H1 (cell line): ENCODE data around the gene MAGI2. TPM values are rescaled to one million over a fixed set of nuclear protein-coding genes. Genes with fewer than 3 reads are reported as not detected.

Experiments
- CHD2 ChIP-seq: IDR thresholded peaks from 2 replicates; pipeline ENCODE4 v1.6.1; 2012; ENCODE audit warnings: low read length, improper control_type of control experiment
- EP300 ChIP-seq, 2 experiments: IDR thresholded peaks; 1 replicate in 1 of 2; 2 replicates in 1 of 2; pipeline ENCODE4 v1.6.1; 2011 to 2012; ENCODE audit warnings: low read depth in 2 of 2, low read length in 2 of 2, mild to moderate bottlenecking in 2 of 2, borderline replicate concordance in 1 of 2, inconsistent platforms in 1 of 2, moderate library complexity in 1 of 2
- HDAC2 ChIP-seq, 2 experiments: fragments of 300-600 bp in 1 of 2; sonication (generic) in 1 of 2; IDR thresholded peaks; 2 replicates each; pipeline ENCODE4 v1.6.1; 2011 to 2012; ENCODE audit warnings: low read depth in 2 of 2, low read length in 2 of 2, mild to moderate bottlenecking in 2 of 2, moderate library complexity in 2 of 2, borderline replicate concordance in 1 of 2, inconsistent platforms in 1 of 2
- NANOG ChIP-seq: IDR thresholded peaks from 2 replicates; pipeline ENCODE4 v1.6.1; 2011; ENCODE audit warnings: low read length, low read depth, mild to moderate bottlenecking, inconsistent platforms; ENCODE audit not compliant: insufficient read depth, poor library complexity, severe bottlenecking
- YY1 ChIP-seq: IDR thresholded peaks from 2 replicates; pipeline ENCODE4 v1.6.1; 2011; ENCODE audit warnings: low read depth, mild to moderate bottlenecking, low read length
- polyA plus RNA-seq, 7 experiments: library from polyadenylated mRNA; depleted of rRNA in 3 of 7; stranded (reverse) in 5 of 7; unstranded in 2 of 7; fragments of >200 nt in 5 of 7; fragments of 200-250 nt in 2 of 7; gene quantifications; 1 replicate in 5 of 7; 2 replicates in 1 of 7; 4 replicates in 1 of 7; pipeline versions ENCODE4 v1.2.1 to v1.2.3, GENCODE V29; 2011 to 2013; ENCODE audit warnings: missing spikeins in 2 of 7, mixed read lengths in 2 of 7
- total RNA-seq: library from RNA; stranded (reverse); fragmentation: NEBNext Ultra II Directional; extraction: Animal tissue kit (Norgen Biotek cat#: 25700); gene quantifications from 2 replicates; pipeline ENCODE4 v1.2.1, GENCODE V29; 2021

MAGI2 gene
- total and polyA plus RNA-seq, 2 of the 8 experiments (the other 6 are each of a cell fraction or from before 2014, with no cell fraction given) = 6.0 to 27.3 TPM

DNA sequence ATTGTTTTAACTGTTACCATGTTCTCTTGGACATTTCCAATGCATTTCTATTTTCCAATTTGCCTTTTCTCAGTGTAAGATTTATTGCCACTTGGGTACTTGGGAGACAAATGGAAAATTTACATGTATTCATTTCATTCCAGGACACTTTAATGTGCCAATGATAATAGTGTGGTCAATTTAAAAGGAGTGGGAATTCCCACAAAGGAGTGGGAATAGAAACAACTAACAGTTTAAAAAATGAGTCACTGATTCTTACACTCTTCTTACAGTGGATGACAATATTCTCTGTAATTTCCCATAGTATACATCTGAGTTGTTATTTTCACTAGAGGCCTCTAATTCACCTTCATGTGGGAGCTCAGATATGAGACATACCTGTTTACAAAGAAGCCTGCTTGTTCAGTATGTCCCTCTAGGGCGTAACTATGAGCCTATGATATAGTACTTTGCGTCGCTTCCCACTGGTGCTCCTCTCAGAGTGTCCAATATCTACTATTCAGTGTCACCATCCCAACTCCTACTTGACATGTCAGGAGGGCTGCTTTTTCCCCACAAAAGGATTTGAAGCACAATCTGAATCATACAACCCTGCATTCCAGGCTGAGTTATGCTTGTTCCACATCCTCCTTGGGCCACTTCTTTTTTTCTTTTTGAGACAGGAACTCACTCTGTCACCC lies 1353.6 kb downstream of the MAGI2 start (continued):
- TF ChIP-seq EP300 (IDR thresholded peaks at IDR 0.05; ENCODE audit: borderline replicate concordance in 1 of 2, low read depth in 2 of 2, low read length in 2 of 2) = no peak
- no peak for TF ChIP-seq HDAC2 (IDR thresholded peaks at IDR 0.05; ENCODE audit: borderline replicate concordance in 1 of 2, low read depth in 2 of 2, low read length in 2 of 2)
- no peak for TF ChIP-seq YY1
- no peak for TF ChIP-seq NANOG
- TF ChIP-seq CHD2 = no peak
